KBM-7 (cell line): ENCODE measurements around the gene ELMO3.

ENCODE experiments used
- DNase-seq: peaks from one replicate; pipeline ENCODE4 v3.0.0-alpha.2; 2015
- in situ Hi-C: fragments of 300-500 bp; cut with MboI; formaldehyde crosslinking; loops from 2 replicates; pipeline ENCODE4 v1.14.3; 2020; ENCODE audit warnings: low sequenced_read_pairs, low pct_unique_long_range_greater_than_20kb, mixed read lengths

The ELMO3 gene

GRCh38 chr16:67230809-67231660 lies 32.1 kb downstream of the ELMO3 start:
- DNase-seq: no peak
- in situ Hi-C loops: no loop called here

GRCh38 chr16:67233596-67233995 lies 34.7 kb downstream of the ELMO3 start:
- in situ Hi-C loops: no loop called here
- DNase-seq: no peak

GRCh38 chr16:67234180-67234597 lies 35.3 kb downstream of the ELMO3 start:
- no peak for DNase-seq
- in situ Hi-C loops: no loop called here

GRCh38 chr16:67235816-67236562 lies 37.1 kb downstream of the ELMO3 start:
- in situ Hi-C loops: no loop called here
- DNase-seq: peak; percentile 91

- in situ Hi-C loops: no loop called here
- DNase-seq: no peak
These were observed 37.8 kb downstream of the ELMO3 start for GRCh38 chr16:67236563-67237395.

GRCh38 chr16:67237396-67238277 lies 38.7 kb downstream of the ELMO3 start:
- in situ Hi-C loops: no loop called here
- DNase-seq: no peak

GRCh38 chr16:67238278-67238575 lies 39.3 kb downstream of the ELMO3 start:
- in situ Hi-C loops: no loop called here
- no peak for DNase-seq

GRCh38 chr16:67238806-67239470 lies 40.0 kb downstream of the ELMO3 start:
- no peak for DNase-seq

GRCh38 chr16:67240506-67240905 lies 41.6 kb downstream of the ELMO3 start:
- in situ Hi-C loops: no loop called here
- no peak for DNase-seq

More at GRCh38 chr16:67238806-67239470, 40.0 kb downstream of the ELMO3 start:
- in situ Hi-C loops: no loop called here

- in situ Hi-C loops: no loop called here
- no peak for DNase-seq
These were observed 42.3 kb downstream of the ELMO3 start for GRCh38 chr16:67241008-67241900.

GRCh38 chr16:67242138-67242730 lies 43.3 kb downstream of the ELMO3 start:
- in situ Hi-C loops: no loop called here
- no peak for DNase-seq

GRCh38 chr16:67243481-67243880 lies 44.5 kb downstream of the ELMO3 start:
- in situ Hi-C loops: no loop called here
- DNase-seq: no peak

- in situ Hi-C loops: no loop called here
- peak; percentile 89 for DNase-seq
These were observed 45.7 kb downstream of the ELMO3 start for GRCh38 chr16:67244387-67245185.

- in situ Hi-C loops: no loop called here
- no peak for DNase-seq
These were observed 46.3 kb downstream of the ELMO3 start for GRCh38 chr16:67245186-67245585.

- in situ Hi-C loops: no loop called here
- no peak for DNase-seq
These were observed 46.7 kb downstream of the ELMO3 start for GRCh38 chr16:67245674-67246080.

GRCh38 chr16:67246081-67246755 lies 47.3 kb downstream of the ELMO3 start:
- DNase-seq: peak; percentile 90
- in situ Hi-C loops: no loop called here
